ENCODE data around the gene PSENEN.

Gene PSENEN

GRCh38 chr19:35738887-35739229 lies 6.6 kb upstream of the PSENEN start:
- H3K36me3 ChIP-seq (ENCODE audit: insufficient read depth, low read length), result peaks cover 23% of the 10 kb centered on the region; the same call in 1 of the 2 replicates
- H3F3A ChIP-seq (ENCODE audit: low read depth), result no peaks in the 10 kb centered on the region
- no peak overlapping the region for H3K4me3 ChIP-seq (ENCODE audit: low read length, poor library complexity, severe bottlenecking)
- peaks cover 7% of the 10 kb centered on the region for H3K4me1 ChIP-seq (ENCODE audit: insufficient read depth, low read length, poor library complexity, severe bottlenecking)
- no peaks in the 10 kb centered on the region for H4K20me1 ChIP-seq (ENCODE audit: insufficient read depth, low read length, poor library complexity, severe bottlenecking)
- H3K79me2 ChIP-seq (ENCODE audit: insufficient read depth, low read length), result no peaks in the 10 kb centered on the region
- no peak overlapping the region for H3K9ac ChIP-seq (ENCODE audit: low read depth, low read length, poor library complexity, severe bottlenecking)
- no peak overlapping the region for H2AFZ ChIP-seq (ENCODE audit: low read length)
- H3K9me2 ChIP-seq (replicated peaks; ENCODE audit: low read depth, low read length), result no peaks in the 10 kb centered on the region
- H3K9me3 ChIP-seq (ENCODE audit: insufficient read depth, low read depth, low read length), result no peaks in the 10 kb centered on the region
- no peaks in the 10 kb centered on the region for H3K27me3 ChIP-seq (ENCODE audit: insufficient read depth, low read length, poor library complexity, severe bottlenecking)
- H3K4me2 ChIP-seq (ENCODE audit: low read depth, low read length, poor library complexity, severe bottlenecking), result no peak overlapping the region
- TF ChIP-seq CTCF (conservative IDR thresholded peaks at IDR 0.05; ENCODE audit: low read length), result no peak
- no peak for TF ChIP-seq EZH2phosphoT487 (IDR thresholded peaks at IDR 0.05; ENCODE audit: borderline replicate concordance)

- H3K4me3 ChIP-seq (ENCODE audit: low read length, poor library complexity, severe bottlenecking), result peak overlapping the region; percentile 79
- H3F3A ChIP-seq (ENCODE audit: low read depth), result no peaks in the 10 kb centered on the region
- TF ChIP-seq EZH2phosphoT487 (IDR thresholded peaks at IDR 0.05; ENCODE audit: borderline replicate concordance) (no peak), CTCF (conservative IDR thresholded peaks at IDR 0.05; ENCODE audit: low read length) (no peak)
- H3K4me2 ChIP-seq (ENCODE audit: low read depth, low read length, poor library complexity, severe bottlenecking), result peak overlapping the region; percentile 74
- peak overlapping the region; percentile 55 for H3K9ac ChIP-seq (ENCODE audit: low read depth, low read length, poor library complexity, severe bottlenecking)
- H3K4me1 ChIP-seq (ENCODE audit: insufficient read depth, low read length, poor library complexity, severe bottlenecking), result peaks cover 7% of the 10 kb centered on the region
- H3K9me2 ChIP-seq (replicated peaks; ENCODE audit: low read depth, low read length), result no peaks in the 10 kb centered on the region
- H3K79me2 ChIP-seq (ENCODE audit: insufficient read depth, low read length), result no peaks in the 10 kb centered on the region
- no peak overlapping the region for H2AFZ ChIP-seq (ENCODE audit: low read length)
- H3K36me3 ChIP-seq (ENCODE audit: insufficient read depth, low read length), result peaks cover 23% of the 10 kb centered on the region; the same call in 1 of the 2 replicates
- no peaks in the 10 kb centered on the region for H3K9me3 ChIP-seq (ENCODE audit: insufficient read depth, low read depth, low read length)
- no peaks in the 10 kb centered on the region for H3K27me3 ChIP-seq (ENCODE audit: insufficient read depth, low read length, poor library complexity, severe bottlenecking)
- no peaks in the 10 kb centered on the region for H4K20me1 ChIP-seq (ENCODE audit: insufficient read depth, low read length, poor library complexity, severe bottlenecking)
These were observed 6.0 kb upstream of the PSENEN start for GRCh38 chr19:35739275-35740107.

- no peaks in the 10 kb centered on the region for H3K27me3 ChIP-seq (ENCODE audit: insufficient read depth, low read length, poor library complexity, severe bottlenecking)
- H3K79me2 ChIP-seq (ENCODE audit: insufficient read depth, low read length), result no peaks in the 10 kb centered on the region
- H4K20me1 ChIP-seq (ENCODE audit: insufficient read depth, low read length, poor library complexity, severe bottlenecking), result no peaks in the 10 kb centered on the region
- no peaks in the 10 kb centered on the region for H3K9me2 ChIP-seq (replicated peaks; ENCODE audit: low read depth, low read length)
- peaks cover 23% of the 10 kb centered on the region; the same call in 1 of the 2 replicates for H3K36me3 ChIP-seq (ENCODE audit: insufficient read depth, low read length)
- no peaks in the 10 kb centered on the region for H3K9me3 ChIP-seq (ENCODE audit: insufficient read depth, low read depth, low read length)
- peak overlapping the region; percentile 55 for H3K9ac ChIP-seq (ENCODE audit: low read depth, low read length, poor library complexity, severe bottlenecking)
- peak overlapping the region; percentile 79 for H3K4me3 ChIP-seq (ENCODE audit: low read length, poor library complexity, severe bottlenecking)
- peaks cover 7% of the 10 kb centered on the region for H3K4me1 ChIP-seq (ENCODE audit: insufficient read depth, low read length, poor library complexity, severe bottlenecking)
- peak overlapping the region; percentile 74 for H3K4me2 ChIP-seq (ENCODE audit: low read depth, low read length, poor library complexity, severe bottlenecking)
- no peaks in the 10 kb centered on the region for H3F3A ChIP-seq (ENCODE audit: low read depth)
- H2AFZ ChIP-seq (ENCODE audit: low read length), result peak overlapping the region; percentile 96
- TF ChIP-seq CTCF (conservative IDR thresholded peaks at IDR 0.05; ENCODE audit: low read length) (no peak), EZH2phosphoT487 (IDR thresholded peaks at IDR 0.05; ENCODE audit: borderline replicate concordance) (no peak)
These were observed 5.4 kb upstream of the PSENEN start for GRCh38 chr19:35740108-35740422.

Data from Loucy (cell line).